Adrenal gland (tissue), 12 donors: Measurements from ENCODE around the gene SWAP70. TPM values are rescaled to one million over a fixed set of nuclear protein-coding genes. Genes with fewer than 3 reads are reported as not detected.

Experiments used
- DNase-seq, 7 donors: peaks; one replicate each; pipeline ENCODE4 v3.0.0-alpha.2; 2019 to 2020
- H3K27ac ChIP-seq, 5 donors: fragments of 200-600 bp; sonication (generic) in 4 of 5; 1 replicate in 3 of 5; 2 replicates in 2 of 5; pipeline versions ENCODE4 v1.5.1 to v1.8.0; 2016 to 2020; ENCODE audit warnings: mild to moderate bottlenecking in 1 of 5
- H3K27me3 ChIP-seq: fragments of 200-600 bp; 2 replicates; pipeline ENCODE4 v1.8.0; 2021
- H3K36me3 ChIP-seq, 2 donors: fragments of 200-600 bp; replicated peaks in 1 of 2; 1 replicate in 1 of 2; 2 replicates in 1 of 2; pipeline versions ENCODE4 v1.5.1 to v1.8.0; 2018 to 2022
- H3K4me1 ChIP-seq, 2 donors: fragments of 200-600 bp; replicated peaks in 1 of 2; 1 replicate in 1 of 2; 2 replicates in 1 of 2; pipeline versions ENCODE4 v1.5.1 to v1.8.0; 2018 to 2021
- H3K4me3 ChIP-seq, 4 donors: fragments of 200-600 bp; sonication (generic) in 3 of 4; one replicate each; pipeline ENCODE4 v1.5.1; 2016 to 2018
- H3K9me3 ChIP-seq, 3 donors: fragments of 200-600 bp; sonication (generic) in 1 of 3; replicated peaks in 1 of 3; 1 replicate in 2 of 3; 2 replicates in 1 of 3; pipeline versions ENCODE4 v1.5.1 to v1.8.0; 2016 to 2021
- CTCF ChIP-seq, 6 experiments: fragments of 450-650 bp in 4 of 6; fragments of 200-600 bp in 2 of 6; sonication (generic) in 1 of 6; IDR thresholded peaks; 1 replicate in 5 of 6; 2 replicates in 1 of 6; pipeline versions ENCODE4 v1.5.1 to v1.8.0; 2016 to 2021; ENCODE audit warnings: antibody characterized with exemption in 6 of 6, mild to moderate bottlenecking in 2 of 6, moderate library complexity in 1 of 6
- POLR2A ChIP-seq, 2 donors: fragments of 450-650 bp; IDR thresholded peaks; one replicate each; pipeline ENCODE4 v1.6.1; 2017; ENCODE audit warnings: antibody characterized with exemption in 2 of 2, mild to moderate bottlenecking in 2 of 2, moderate library complexity in 1 of 2
- WGBS, 4 donors: extraction: QIAGEN DNeasy Blood & Tissue Kit in 2 of 4; methylation state at CpG; one replicate each; pipeline versions ENCODE4 v1.1.5 to v1.1.7; 2013 to 2017; 5-methylcytosine and 5-hydroxymethylcytosine counted together
- intact Hi-C, 2 donors: fragments of 100-400 bp; cut with DNase I; formaldehyde crosslinking; loops; one replicate each; pipeline versions ENCODE4 v1.14.1 to v1.15.0; 2022 to 2023
- polyA plus RNA-seq, 3 donors: library from polyadenylated mRNA; stranded (reverse); fragments of 200-250 nt in 2 of 3; fragments of 350-450 nt in 1 of 3; fragmentation: Illumina TruSeq in 1 of 3; extraction: RNeasy Lipid Tissue Mini Kit (QIAGEN cat#74804) in 1 of 3; gene quantifications; one replicate each; pipeline ENCODE4 v1.2.3, GENCODE V29; 2013 to 2014
- total RNA-seq, 9 donors: library from RNA; depleted of rRNA in 4 of 9; stranded (reverse); fragments of >200 nt in 4 of 9; fragments of 120-200 nt in 1 of 9; fragmentation: NEBNext Ultra II Directional in 1 of 9; extraction: Animal tissue kit (Norgen Biotek cat#: 25700) in 1 of 9; gene quantifications; one replicate each; pipeline versions ENCODE4 v1.1.0 to v1.2.4, GENCODE V29; 2013 to 2023
- donor health status: healthy with polysubstance abuse.
- donor health status: Bipolar disorder and iron deficiency.
- donor health status: DM: yes; HTN: yes; CAD: no.
- donor health status: DM: no; HTN: no; CAD: no.
- donor health status: DM: no; HTN: no; CAD: no.
- donor health status: DM: yes; HTN: yes; CAD: no.

SWAP70 gene
- total and polyA plus RNA-seq, 12 donors = 6.5 to 23.5 (median 17.0) TPM

- WGBS, 4 donors = 76 to 84% (median 79%) methylated on average over 4 of the region's 4 CpGs
Measured at GRCh38 chr11:9646324-9646723, 17.6 kb upstream of the SWAP70 start.

GRCh38 chr11:9651481-9651880 is 12.4 kb upstream of the SWAP70 start:
- TF ChIP-seq CTCF (IDR thresholded peaks at IDR 0.05) (no peak), POLR2A (IDR thresholded peaks at IDR 0.05) (no peak)
- Histone ChIP-seq H3K27me3 (no peaks in the 10 kb centered on the region), H3K27ac (no peak overlapping the region), H3K36me3 (no peaks in the 10 kb centered on the region), H3K4me3 (no peak overlapping the region), H3K4me1 (no peaks in the 10 kb centered on the region), H3K9me3 (no peaks in the 10 kb centered on the region)
- WGBS, 4 donors = 65 to 88% (median 80%) methylated on average over 7 of the region's 7 CpGs
- intact Hi-C loops = no loop called here
- DNase-seq = no peak

More at GRCh38 chr11:9646324-9646723, 17.6 kb upstream of the SWAP70 start:
- TF ChIP-seq POLR2A (IDR thresholded peaks at IDR 0.05) (no peak), CTCF (IDR thresholded peaks at IDR 0.05) (no peak)
- Histone ChIP-seq H3K27me3 (no peaks in the 10 kb centered on the region), H3K36me3 (no peaks in the 10 kb centered on the region), H3K4me1 (no peaks in the 10 kb centered on the region), H3K4me3 (no peak overlapping the region), H3K9me3 (no peaks in the 10 kb centered on the region), H3K27ac (no peak overlapping the region)
- intact Hi-C loops = no loop called here
- DNase-seq = no peak

GRCh38 chr11:9651899-9652748 is 11.8 kb upstream of the SWAP70 start:
- intact Hi-C loops = no loop called here
- H3K4me3 ChIP-seq = no peak overlapping the region
- DNase-seq = no peak
- TF ChIP-seq POLR2A (IDR thresholded peaks at IDR 0.05) = no peak
- TF ChIP-seq CTCF (IDR thresholded peaks at IDR 0.05) = no peak
- H3K36me3 ChIP-seq = no peaks in the 10 kb centered on the region
- H3K27me3 ChIP-seq = no peaks in the 10 kb centered on the region
- H3K27ac ChIP-seq = no peak overlapping the region
- no peaks in the 10 kb centered on the region for H3K4me1 ChIP-seq
- H3K9me3 ChIP-seq = no peaks in the 10 kb centered on the region

GRCh38 chr11:9653871-9654270 is 10.0 kb upstream of the SWAP70 start:
- no peaks in the 10 kb centered on the region for H3K36me3 ChIP-seq
- no peak overlapping the region for H3K4me3 ChIP-seq
- WGBS, 4 donors = 72 to 81% (median 77%) methylated on average over 2 of the region's 2 CpGs
- no peak for DNase-seq
- H3K9me3 ChIP-seq = no peaks in the 10 kb centered on the region
- H3K27me3 ChIP-seq = no peaks in the 10 kb centered on the region
- no peak overlapping the region for H3K27ac ChIP-seq
- intact Hi-C loops = no loop called here
- no peaks in the 10 kb centered on the region for H3K4me1 ChIP-seq
- TF ChIP-seq CTCF (IDR thresholded peaks at IDR 0.05) (no peak), POLR2A (IDR thresholded peaks at IDR 0.05) (no peak)
